Neural progenitor cell (in vitro differentiated cells): ENCODE measurements around the gene TRPC4AP. TPM values are rescaled to one million over a fixed set of nuclear protein-coding genes. Genes with fewer than 3 reads are reported as not detected.

ENCODE experiments used
- DNase-seq: peaks from one replicate; pipeline ENCODE4 v3.0.0-alpha.2; 2016; ENCODE audit warnings: low spot score
- H2AFZ ChIP-seq: fragments of 200-600 bp; sonication (generic); replicated peaks from 2 replicates; pipeline ENCODE4 v1.6.1; 2016; ENCODE audit warnings: antibody characterized with exemption
- H3F3A ChIP-seq: fragments of 200-600 bp; sonication (generic); 2 replicates; pipeline ENCODE4 v1.6.1; 2016; ENCODE audit warnings: antibody characterized with exemption, low read depth
- H3K27ac ChIP-seq: fragments of 200-600 bp; sonication (generic); 2 replicates; pipeline ENCODE4 v1.5.1; 2016; ENCODE audit warnings: mild to moderate bottlenecking
- H3K27me3 ChIP-seq: fragments of 200-600 bp; sonication (generic); 2 replicates; pipeline ENCODE4 v1.6.1; 2016; ENCODE audit warnings: mild to moderate bottlenecking, moderate library complexity
- H3K36me3 ChIP-seq: fragments of 200-600 bp; sonication (generic); 2 replicates; pipeline ENCODE4 v1.5.1; 2016
- H3K4me1 ChIP-seq: fragments of 200-600 bp; sonication (generic); 2 replicates; pipeline ENCODE4 v1.6.1; 2016; ENCODE audit warnings: mixed run types
- H3K4me2 ChIP-seq: fragments of 200-600 bp; sonication (generic); 2 replicates; pipeline ENCODE4 v1.6.1; 2016
- H3K4me3 ChIP-seq: fragments of 200-600 bp; sonication (generic); 2 replicates; pipeline ENCODE4 v1.5.1; 2016
- H3K79me2 ChIP-seq: fragments of 200-600 bp; sonication (generic); 2 replicates; pipeline ENCODE4 v1.6.1; 2016; ENCODE audit warnings: low read depth
- H3K9ac ChIP-seq: fragments of 200-600 bp; sonication (generic); 2 replicates; pipeline ENCODE4 v1.6.1; 2016
- H3K9me3 ChIP-seq: fragments of 200-600 bp; sonication (generic); 2 replicates; pipeline ENCODE4 v1.5.1; 2016; ENCODE audit warnings: low read depth
- H4K20me1 ChIP-seq: fragments of 200-600 bp; sonication (generic); 2 replicates; pipeline ENCODE4 v1.6.1; 2016; ENCODE audit warnings: low read depth
- H3K27ac Mint-ChIP-seq: 3 replicates; pipeline ENCODE4 v1.8.0; 2021; ENCODE audit warnings: mixed read lengths
- H3K27me3 Mint-ChIP-seq: 2 replicates; pipeline ENCODE4 v1.8.0; 2022; ENCODE audit warnings: low read depth, mild to moderate bottlenecking, inconsistent platforms, moderate library complexity, mixed read lengths; ENCODE audit not compliant: insufficient read depth
- H3K36me3 Mint-ChIP-seq: 3 replicates; pipeline ENCODE4 v1.8.0; 2021; ENCODE audit warnings: mixed read lengths
- H3K4me1 Mint-ChIP-seq: 3 replicates; pipeline ENCODE4 v1.8.0; 2021; ENCODE audit warnings: mixed read lengths
- H3K4me3 Mint-ChIP-seq: 3 replicates; pipeline ENCODE4 v1.8.0; 2021; ENCODE audit warnings: mild to moderate bottlenecking, moderate library complexity, mixed read lengths
- H3K9me3 Mint-ChIP-seq: 3 replicates; pipeline ENCODE4 v1.8.0; 2020; ENCODE audit warnings: mixed read lengths
- CTCF ChIP-seq: fragments of 200-600 bp; sonication (generic); IDR thresholded peaks from 2 replicates; pipeline ENCODE4 v1.5.1; 2017; ENCODE audit warnings: antibody characterized with exemption, mild to moderate bottlenecking
- EZH2 ChIP-seq: fragments of 200-600 bp; sonication (generic); IDR thresholded peaks from 2 replicates; pipeline ENCODE4 v1.6.1; 2017; ENCODE audit warnings: antibody characterized with exemption, mild to moderate bottlenecking, moderate library complexity
- EZH2phosphoT487 ChIP-seq: fragments of 200-600 bp; sonication (generic); IDR thresholded peaks from 2 replicates; pipeline ENCODE4 v1.6.1; 2017; ENCODE audit warnings: antibody characterized with exemption
- total RNA-seq: library from RNA; depleted of rRNA; stranded (reverse); fragments of >200 nt; gene quantifications from 2 replicates; pipeline ENCODE4 v1.2.3, GENCODE V29; 2015; ENCODE audit warnings: low replicate concordance

TRPC4AP gene
- total RNA-seq, 1 donor from 2014 or later = 73.0 TPM

GRCh38 chr20:35093267-35093884 lies 769 bp upstream of the TRPC4AP start:
- Histone ChIP-seq H3K9ac (no peak overlapping the region), H4K20me1 (peaks cover 21% of the 10 kb centered on the region), H3K27ac (no peak overlapping the region), H3K79me2 (peaks cover 41% of the 10 kb centered on the region), H2AFZ (peak overlapping the region; percentile 96), H3F3A (peaks cover 25% of the 10 kb centered on the region), H3K4me1 (peaks cover 6% of the 10 kb centered on the region), H3K27me3 (no peaks in the 10 kb centered on the region), H3K36me3 (no peaks in the 10 kb centered on the region), H3K9me3 (no peaks in the 10 kb centered on the region), H3K4me3 (peak overlapping the region; percentile 95), H3K4me2 (peak overlapping the region; percentile 49)
- H3K27me3 Mint-ChIP-seq = peaks cover 4% of the 10 kb centered on the region
- peaks cover 7% of the 10 kb centered on the region for H3K36me3 Mint-ChIP-seq
- peak overlapping the region; percentile 91 for H3K4me3 Mint-ChIP-seq
- no peak for DNase-seq
- H3K4me1 Mint-ChIP-seq = peaks cover 23% of the 10 kb centered on the region
- H3K9me3 Mint-ChIP-seq = no peaks in the 10 kb centered on the region
- TF ChIP-seq CTCF (no peak), EZH2 (no peak), EZH2phosphoT487 (no peak)
- H3K27ac Mint-ChIP-seq = peak overlapping the region; percentile 98

- peak overlapping the region; percentile 95 for H3K9ac ChIP-seq
- H3K79me2 ChIP-seq = peaks cover 55% of the 10 kb centered on the region
- Mint-ChIP-seq H3K4me3 (peak overlapping the region; percentile 91), H3K4me1 (peaks cover 23% of the 10 kb centered on the region), H3K9me3 (no peaks in the 10 kb centered on the region), H3K27ac (peak overlapping the region; percentile 38), H3K27me3 (peaks cover 4% of the 10 kb centered on the region), H3K36me3 (peaks cover 12% of the 10 kb centered on the region)
- peaks cover 32% of the 10 kb centered on the region for H4K20me1 ChIP-seq
- peak overlapping the region; percentile 76 for H3K27ac ChIP-seq
- TF ChIP-seq EZH2phosphoT487 (no peak), CTCF (no peak), EZH2 (no peak)
- H3K4me1 ChIP-seq = peaks cover 6% of the 10 kb centered on the region
- H3K36me3 ChIP-seq = no peaks in the 10 kb centered on the region
- no peaks in the 10 kb centered on the region for H3K27me3 ChIP-seq
- peak overlapping the region; percentile 95 for H3K4me3 ChIP-seq
- H3F3A ChIP-seq = peaks cover 17% of the 10 kb centered on the region
- H3K4me2 ChIP-seq = peak overlapping the region; percentile 92
- no peaks in the 10 kb centered on the region for H3K9me3 ChIP-seq
- H2AFZ ChIP-seq = peak overlapping the region; percentile 96
- peak; percentile 16 for DNase-seq
These were observed 637 bp downstream of the TRPC4AP start for GRCh38 chr20:35091816-35092523.

GRCh38 chr20:35088231-35089145 lies 4.1 kb downstream of the TRPC4AP start:
- no peak overlapping the region for H3K4me3 ChIP-seq
- no peak overlapping the region for H3K4me3 Mint-ChIP-seq
- H2AFZ ChIP-seq = no peak overlapping the region
- H3K9me3 Mint-ChIP-seq = no peaks in the 10 kb centered on the region
- H3K27me3 Mint-ChIP-seq = peaks cover 4% of the 10 kb centered on the region
- H3K4me1 ChIP-seq = peaks cover 6% of the 10 kb centered on the region
- H3K79me2 ChIP-seq = peaks cover 87% of the 10 kb centered on the region
- peaks cover 43% of the 10 kb centered on the region for H4K20me1 ChIP-seq
- H3K9ac ChIP-seq = no peak overlapping the region
- no peak for DNase-seq
- H3F3A ChIP-seq = peaks cover 22% of the 10 kb centered on the region
- H3K4me2 ChIP-seq = no peak overlapping the region
- H3K36me3 ChIP-seq = no peaks in the 10 kb centered on the region
- no peaks in the 10 kb centered on the region for H3K27me3 ChIP-seq
- peaks cover 20% of the 10 kb centered on the region for H3K4me1 Mint-ChIP-seq
- TF ChIP-seq EZH2phosphoT487 (no peak), CTCF (no peak), EZH2 (no peak)
- H3K27ac Mint-ChIP-seq = no peak overlapping the region
- H3K9me3 ChIP-seq = no peaks in the 10 kb centered on the region
- H3K36me3 Mint-ChIP-seq = peaks cover 14% of the 10 kb centered on the region
- H3K27ac ChIP-seq = no peak overlapping the region
